GM10248 (cell line): ENCODE results near the gene NEMP2.
"Not testable (repeated sequence)": the region's sequence is repeated elsewhere in the genome, so short reads cannot be mapped to it uniquely, and the experiment has no call there.

Source experiments
- CTCF ChIA-PET: fragments of 300-600 bp; sonication (Branson Sonifier 250); formaldehyde crosslinking; extraction: SDS; loops from one replicate; lab custom pipeline; 2021; ENCODE audit warnings: antibody characterized with exemption; lab: Yijun Ruan, JAX
- POLR2A ChIA-PET: fragments of 350-650 bp; sonication (Branson Sonifier 250); formaldehyde crosslinking; extraction: SDS; loops from one replicate; lab custom pipeline; 2020; ENCODE audit warnings: antibody characterized with exemption; lab: Yijun Ruan, JAX
- DNase-seq: peaks from one replicate; pipeline ENCODE4 v3.0.0; 2012; ENCODE audit errors: extremely low spot score
- TF ChIP-seq, protein P1 (sequence below): IDR thresholded peaks from 2 replicates; pipeline ENCODE4 v1.5.1; 2012; ENCODE audit warnings: mild to moderate bottlenecking, low read depth; ENCODE audit errors: extremely low read depth, missing control alignments, control extremely low read depth

NEMP2 gene

DNA sequence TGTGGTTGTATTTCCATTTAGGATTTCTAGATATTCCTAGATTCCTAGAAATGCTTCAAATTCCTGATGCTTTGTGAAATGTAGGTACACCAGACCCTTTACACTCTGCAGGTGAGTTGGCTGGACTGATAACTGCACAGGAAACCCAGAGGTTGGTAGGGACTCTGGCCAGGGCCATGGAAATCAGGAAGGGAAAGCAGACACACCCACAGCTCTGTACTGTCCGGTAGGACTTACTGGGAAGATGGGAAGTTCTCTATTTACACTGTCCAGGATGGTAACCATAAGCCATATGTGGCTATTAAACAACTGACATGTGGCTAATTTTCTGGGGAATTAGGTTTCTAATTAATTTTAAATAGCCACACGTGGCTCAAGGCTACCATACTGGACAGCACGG is 31.4 kb downstream of the NEMP2 start:
- POLR2A ChIA-PET, result interaction anchor here (1.0 kb wide), 1 partner anchor 22 kb away, joined by 3 read pairs; no protein-coding TSS in a partner anchor
- CTCF ChIA-PET, result interaction anchor here (1.4 kb wide), 1 partner anchor 9 kb away, joined by 3 read pairs; no protein-coding TSS in a partner anchor
- DNase-seq, result no peak
- TF ChIP-seq, protein P1, sequence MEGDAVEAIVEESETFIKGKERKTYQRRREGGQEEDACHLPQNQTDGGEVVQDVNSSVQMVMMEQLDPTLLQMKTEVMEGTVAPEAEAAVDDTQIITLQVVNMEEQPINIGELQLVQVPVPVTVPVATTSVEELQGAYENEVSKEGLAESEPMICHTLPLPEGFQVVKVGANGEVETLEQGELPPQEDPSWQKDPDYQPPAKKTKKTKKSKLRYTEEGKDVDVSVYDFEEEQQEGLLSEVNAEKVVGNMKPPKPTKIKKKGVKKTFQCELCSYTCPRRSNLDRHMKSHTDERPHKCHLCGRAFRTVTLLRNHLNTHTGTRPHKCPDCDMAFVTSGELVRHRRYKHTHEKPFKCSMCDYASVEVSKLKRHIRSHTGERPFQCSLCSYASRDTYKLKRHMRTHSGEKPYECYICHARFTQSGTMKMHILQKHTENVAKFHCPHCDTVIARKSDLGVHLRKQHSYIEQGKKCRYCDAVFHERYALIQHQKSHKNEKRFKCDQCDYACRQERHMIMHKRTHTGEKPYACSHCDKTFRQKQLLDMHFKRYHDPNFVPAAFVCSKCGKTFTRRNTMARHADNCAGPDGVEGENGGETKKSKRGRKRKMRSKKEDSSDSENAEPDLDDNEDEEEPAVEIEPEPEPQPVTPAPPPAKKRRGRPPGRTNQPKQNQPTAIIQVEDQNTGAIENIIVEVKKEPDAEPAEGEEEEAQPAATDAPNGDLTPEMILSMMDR, result no peak

DNA sequence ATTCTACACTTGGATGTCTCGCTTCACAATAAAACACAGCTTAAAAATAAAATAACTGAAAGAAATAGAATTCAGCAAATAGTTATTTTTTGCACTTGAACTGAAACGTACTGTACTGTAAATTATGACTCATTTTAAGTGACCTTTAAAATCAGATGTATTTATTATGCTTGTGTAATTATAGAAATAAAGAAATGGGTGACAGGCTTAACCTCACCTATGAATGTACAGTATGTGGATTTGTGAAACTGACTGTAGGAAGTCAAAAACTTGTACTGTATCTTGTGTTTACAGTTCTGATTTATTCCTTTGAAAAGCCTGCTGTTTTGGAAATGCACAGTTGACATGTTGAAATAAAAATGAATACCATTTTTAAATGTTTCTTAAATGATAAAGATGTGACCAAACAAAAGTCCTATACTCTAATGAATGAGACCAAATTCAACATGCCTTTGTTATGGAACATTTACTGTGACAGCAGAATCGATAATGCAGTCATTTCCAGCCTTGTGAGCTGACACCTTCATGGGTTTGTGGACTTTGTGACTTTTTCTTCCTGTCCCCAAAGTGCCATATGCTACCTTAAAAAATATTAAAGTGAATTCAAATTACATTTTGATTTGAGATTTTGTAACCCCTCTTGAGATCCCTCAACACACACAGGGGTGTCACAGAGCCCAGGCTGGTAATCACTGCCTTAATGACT is 32.7 kb downstream of the NEMP2 start:
- TF ChIP-seq, protein P1, result no peak
- DNase-seq, result no peak
- ChIA-PET CTCF (interaction anchor here (0.8 to 2.1 kb wide), 4 partner anchors 10 to 118 kb away, joined by 3 to 5 read pairs (median 3); no protein-coding TSS in a partner anchor), POLR2A (interaction anchor here (1.0 kb wide), 1 partner anchor 21 kb away, joined by 3 read pairs; no protein-coding TSS in a partner anchor)

DNA sequence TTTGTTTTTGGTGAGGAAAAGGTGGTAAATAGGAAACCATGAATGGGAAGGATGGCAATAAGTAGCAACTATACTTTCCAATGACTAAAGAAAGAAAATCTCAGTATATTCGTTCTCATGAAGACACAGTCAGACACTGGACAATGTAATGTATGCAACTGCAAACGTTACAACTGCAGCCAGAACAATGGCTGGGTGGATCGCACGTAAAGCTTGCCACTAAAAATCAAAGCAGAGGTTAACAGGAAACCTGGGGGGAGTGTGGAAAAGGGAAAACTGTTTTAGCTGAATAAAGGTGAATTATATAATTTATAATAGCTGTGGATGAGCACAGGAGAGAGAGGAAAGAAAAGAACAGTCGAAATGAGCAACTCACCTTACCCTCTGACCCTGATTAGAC is 33.3 kb downstream of the NEMP2 start:
- ChIA-PET POLR2A (no interaction called here), CTCF (interaction anchor here (0.9 to 2.1 kb wide), 2 partner anchors 12 to 23 kb away, joined by 3 to 5 read pairs; no protein-coding TSS in a partner anchor)
- no peak for DNase-seq
- TF ChIP-seq, protein P1, result no peak

DNA sequence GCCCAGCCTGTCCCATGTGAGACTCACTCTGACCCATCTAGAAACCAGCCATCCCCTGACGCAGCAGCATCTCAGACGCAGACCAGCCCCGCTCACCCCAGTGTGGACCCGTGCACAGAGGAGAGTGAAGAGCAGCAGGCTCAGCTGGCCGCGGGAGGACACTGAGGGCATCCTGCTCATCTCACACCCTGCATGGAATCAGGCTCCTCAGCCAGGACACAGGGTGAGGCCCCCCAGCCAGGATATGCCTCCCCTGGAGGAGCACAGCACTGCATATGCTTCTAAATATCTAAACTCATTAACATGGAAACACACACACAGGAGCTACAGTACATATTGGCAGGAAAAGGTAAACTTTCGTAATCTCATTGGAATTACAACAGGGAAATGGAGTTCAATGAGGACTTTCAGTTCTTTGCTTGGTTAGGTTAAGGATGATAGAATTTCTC is 34.4 kb downstream of the NEMP2 start:
- TF ChIP-seq, protein P1, result no peak
- POLR2A ChIA-PET, result no interaction called here
- no peak for DNase-seq
- CTCF ChIA-PET, result interaction anchor here (0.9 to 2.1 kb wide), 2 partner anchors 11 to 350 kb away, joined by 4 to 5 read pairs; no protein-coding TSS in a partner anchor

DNA sequence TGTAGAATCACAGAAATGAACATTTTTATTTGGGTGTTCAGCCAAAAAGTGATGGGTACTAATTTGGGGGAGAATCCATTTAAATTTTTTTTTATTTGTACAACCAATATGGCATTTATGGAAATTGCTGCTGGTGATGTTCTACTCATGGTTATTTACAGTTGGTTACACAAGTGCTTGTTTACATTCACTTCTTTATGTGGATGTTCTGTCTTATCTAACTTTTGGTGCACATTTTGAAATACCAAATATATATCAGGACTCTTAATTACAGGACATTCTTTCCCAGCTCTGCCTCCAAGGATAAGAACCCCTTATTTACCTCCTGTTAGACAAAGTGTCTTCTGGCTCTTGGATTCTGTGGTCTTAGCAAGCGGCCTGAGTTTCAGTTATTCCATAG is 35.2 kb downstream of the NEMP2 start:
- ChIA-PET POLR2A (no interaction called here), CTCF (no interaction called here)
- no peak for DNase-seq
- TF ChIP-seq, protein P1, result no peak

DNA sequence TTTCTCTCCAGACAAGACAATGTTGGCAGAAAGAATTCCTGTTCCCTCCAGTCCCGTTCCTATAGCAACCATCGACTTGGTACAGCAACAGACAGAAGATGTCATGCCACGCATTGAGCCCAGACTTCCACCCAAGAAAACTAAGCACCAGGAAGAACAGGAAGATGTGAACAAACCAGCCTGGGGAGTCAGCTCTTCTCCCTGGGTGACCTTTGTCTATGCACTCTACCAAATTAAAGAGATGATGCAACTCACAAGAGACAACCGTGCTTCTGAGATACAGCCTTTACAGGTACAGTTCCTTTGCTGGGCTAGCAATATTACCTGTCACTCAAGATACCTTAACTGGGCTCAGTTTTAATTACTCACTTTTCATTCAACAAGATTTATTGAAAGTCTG is 37.1 kb downstream of the NEMP2 start:
- CTCF ChIA-PET, result no interaction called here
- POLR2A ChIA-PET, result no interaction called here
- TF ChIP-seq, protein P1, result no peak
- DNase-seq, result no peak

DNA sequence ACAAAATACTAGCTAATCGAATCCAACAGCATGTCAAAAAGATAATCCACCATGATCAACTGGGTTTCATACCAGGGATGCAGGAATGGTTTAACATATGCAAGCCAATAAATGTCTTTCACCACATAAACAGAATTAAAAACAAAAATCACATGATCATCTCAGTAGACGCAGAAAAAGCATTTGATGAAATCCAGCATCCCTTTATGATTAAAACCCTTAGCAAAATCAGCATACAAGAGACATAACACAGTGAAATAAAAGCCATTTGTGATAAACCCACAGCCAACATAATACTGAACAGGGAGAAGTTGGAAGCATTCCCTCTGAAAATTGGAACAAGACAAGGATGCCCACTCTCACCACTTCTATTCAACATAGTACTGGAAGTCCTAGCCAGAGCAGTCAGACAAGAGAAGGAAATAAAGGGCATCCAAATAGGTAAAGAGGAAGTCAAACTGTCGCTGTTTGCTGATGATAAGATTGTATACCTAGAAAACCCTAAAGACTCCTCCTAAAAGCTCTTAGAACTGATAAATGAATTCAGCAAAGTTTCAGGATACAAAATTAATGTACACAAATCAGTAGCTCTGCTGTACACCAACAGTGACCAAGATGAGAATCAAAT is 39.8 kb downstream of the NEMP2 start:
- CTCF ChIA-PET, result interaction anchor here (0.9 to 1.2 kb wide), 4 partner anchors 13 to 17 kb away, joined by 3 to 4 read pairs (median 4); no protein-coding TSS in a partner anchor
- POLR2A ChIA-PET, DNase-seq: not testable (repeated sequence)
